NCI-H2196 treated with DMSO at 0.1 percent for 48 hours (cell line): ENCODE results near the gene ZFAND3.
"Not testable (repeated sequence)": the region's sequence is repeated elsewhere in the genome, so short reads cannot be mapped to it uniquely, and the experiment has no call there.

ENCODE experiments used
- DNase-seq: peaks from one replicate; lab custom pipeline; 2025; ENCODE audit not compliant: unreplicated experiment; lab: John Stamatoyannopoulos, UW

The ZFAND3 gene

GRCh38 chr6:38118791-38119365 lies 299.4 kb downstream of the ZFAND3 start:
- DNase-seq: no peak

GRCh38 chr6:38119516-38119915 lies 300.0 kb downstream of the ZFAND3 start:
- DNase-seq: no peak

DNA sequence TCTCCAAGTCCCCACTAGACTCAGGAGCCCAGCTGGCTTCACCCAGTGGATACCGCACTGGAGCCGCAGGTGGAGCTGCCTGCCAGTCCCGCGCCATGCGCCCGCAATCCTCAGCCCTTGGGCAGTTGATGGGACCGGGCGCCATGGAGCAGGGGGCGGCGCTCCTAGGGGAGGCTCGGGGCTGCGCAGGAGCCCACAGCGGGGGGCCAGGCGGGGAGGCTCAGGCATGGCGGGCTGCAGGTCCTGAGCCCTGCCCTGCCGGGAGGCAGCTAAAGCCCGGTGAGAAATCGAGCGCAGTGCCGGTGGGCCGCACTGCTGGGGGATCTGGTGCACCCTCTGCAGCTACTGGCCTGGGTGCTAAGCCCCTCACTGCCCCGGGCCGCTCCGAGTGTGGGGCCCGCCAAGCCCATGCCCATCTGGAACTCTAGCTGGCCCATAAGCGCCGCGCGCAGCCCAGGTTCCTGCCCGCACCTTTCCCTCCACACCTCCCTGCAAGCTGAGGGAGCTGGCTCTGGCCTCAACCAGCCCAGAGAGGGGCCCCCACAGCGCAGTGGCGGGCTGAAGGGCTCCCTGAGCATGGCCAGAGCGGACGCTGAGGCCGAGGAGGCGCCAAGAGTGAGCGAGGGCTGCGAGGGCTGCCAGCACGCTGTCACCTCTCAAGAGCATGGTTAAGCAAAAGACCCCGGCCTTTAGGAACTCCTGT lies 304.8 kb downstream of the ZFAND3 start:
- DNase-seq: not testable (repeated sequence)

GRCh38 chr6:38127284-38127683 lies 307.8 kb downstream of the ZFAND3 start:
- no peak for DNase-seq

DNA sequence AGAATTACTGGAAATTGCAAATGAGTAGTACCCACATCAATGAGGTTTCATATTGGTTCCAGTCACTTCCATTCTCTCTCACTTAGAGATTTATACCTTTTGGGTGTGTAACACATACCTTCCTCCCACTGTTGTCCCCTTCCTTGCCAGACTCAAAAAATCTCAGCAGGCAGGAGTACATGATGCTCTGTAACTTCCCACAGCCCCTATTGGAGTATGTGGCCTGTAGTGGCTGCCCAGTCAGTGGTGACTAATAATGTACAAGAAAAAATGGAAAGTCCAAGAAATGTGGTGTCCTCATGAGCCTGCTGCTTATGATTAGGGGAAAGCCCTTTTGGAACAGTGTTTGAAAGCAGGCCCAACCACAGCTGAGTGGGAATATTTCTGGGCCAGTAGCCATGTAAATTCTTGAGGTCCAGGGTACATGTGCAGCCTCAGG lies 312.0 kb downstream of the ZFAND3 start:
- DNase-seq: no peak

DNA sequence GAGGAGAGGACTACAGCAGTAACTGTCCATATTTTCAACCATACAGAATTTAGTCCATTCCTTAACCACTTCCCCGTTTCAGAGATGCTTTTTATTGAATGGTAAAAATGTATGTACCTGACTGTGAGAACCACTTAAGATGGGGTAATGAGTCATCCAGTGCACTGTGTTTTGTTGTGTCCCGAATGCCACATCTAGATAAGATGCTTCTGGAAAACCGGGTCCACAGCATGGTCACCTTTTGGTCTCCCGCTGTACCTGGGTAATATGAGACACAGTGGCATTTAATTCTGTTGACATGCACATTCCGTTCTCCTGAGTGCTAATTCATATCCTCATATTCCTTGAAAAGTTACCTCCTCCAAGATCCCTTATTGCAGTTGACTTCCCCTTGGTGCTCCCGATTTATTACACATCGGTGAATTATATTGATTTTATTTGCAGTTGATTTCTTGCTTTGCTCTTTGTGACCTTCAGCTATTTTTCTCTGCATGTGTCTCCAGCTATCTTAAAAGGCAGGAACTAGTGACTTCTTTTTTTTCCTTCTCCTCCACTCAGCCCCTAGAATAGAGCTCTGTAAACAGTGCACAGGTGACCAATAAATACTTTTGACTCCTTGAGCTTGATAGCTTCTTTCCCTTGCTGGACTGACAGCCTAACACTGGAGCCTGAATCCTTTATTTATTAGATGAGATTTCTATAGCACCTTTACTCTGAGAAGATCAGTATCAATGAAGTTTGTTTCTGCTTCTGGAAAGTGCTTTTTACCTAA lies 314.6 kb downstream of the ZFAND3 start:
- DNase-seq: no peak

- DNase-seq: no peak
Measured at GRCh38 chr6:38134704-38135088, 315.2 kb downstream of the ZFAND3 start.

DNA sequence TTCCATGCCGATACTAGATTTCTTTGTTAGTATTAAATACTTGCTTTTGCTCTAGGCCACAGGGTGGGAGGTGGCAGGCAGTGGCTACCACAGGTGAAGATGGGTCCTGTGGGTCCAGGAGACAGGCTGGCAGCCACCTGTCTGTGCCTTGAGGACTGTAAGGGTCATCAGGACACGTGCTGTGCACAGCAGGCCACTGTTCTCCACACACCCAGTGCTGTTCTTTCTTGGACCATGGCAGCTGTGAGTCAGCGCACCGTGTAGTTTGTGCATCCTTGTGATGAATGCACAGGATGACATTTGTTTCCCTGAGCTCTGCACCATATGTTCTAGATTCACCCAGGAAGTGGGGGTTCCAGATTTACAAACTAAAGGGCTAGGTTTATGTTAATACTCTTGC lies 317.0 kb downstream of the ZFAND3 start:
- DNase-seq: no peak

GRCh38 chr6:38137608-38138265 lies 318.2 kb downstream of the ZFAND3 start:
- no peak for DNase-seq

- no peak for DNase-seq
Measured at GRCh38 chr6:38138374-38138773, 318.8 kb downstream of the ZFAND3 start.

DNA sequence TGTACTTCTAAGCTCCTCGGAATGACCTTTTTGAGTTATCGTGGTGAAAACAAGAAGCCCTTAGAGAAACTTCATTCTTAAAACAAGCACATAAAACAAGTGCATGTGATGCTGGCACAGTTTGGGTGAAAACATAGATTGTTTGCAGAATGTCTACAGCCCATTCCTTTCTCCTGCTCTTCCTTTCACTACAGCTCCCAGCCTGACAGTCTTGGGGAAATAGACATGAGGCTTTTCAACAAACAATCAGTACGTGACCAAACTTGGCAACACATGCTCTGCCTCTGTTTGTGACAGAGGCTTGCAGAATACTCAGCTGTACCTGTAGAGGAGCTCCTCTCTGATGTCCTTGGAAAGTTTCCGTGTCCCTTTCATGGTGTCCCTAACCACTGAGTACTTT lies 321.6 kb downstream of the ZFAND3 start:
- DNase-seq: no peak

- no peak for DNase-seq
Measured at GRCh38 chr6:38141716-38142115, 322.2 kb downstream of the ZFAND3 start.

DNA sequence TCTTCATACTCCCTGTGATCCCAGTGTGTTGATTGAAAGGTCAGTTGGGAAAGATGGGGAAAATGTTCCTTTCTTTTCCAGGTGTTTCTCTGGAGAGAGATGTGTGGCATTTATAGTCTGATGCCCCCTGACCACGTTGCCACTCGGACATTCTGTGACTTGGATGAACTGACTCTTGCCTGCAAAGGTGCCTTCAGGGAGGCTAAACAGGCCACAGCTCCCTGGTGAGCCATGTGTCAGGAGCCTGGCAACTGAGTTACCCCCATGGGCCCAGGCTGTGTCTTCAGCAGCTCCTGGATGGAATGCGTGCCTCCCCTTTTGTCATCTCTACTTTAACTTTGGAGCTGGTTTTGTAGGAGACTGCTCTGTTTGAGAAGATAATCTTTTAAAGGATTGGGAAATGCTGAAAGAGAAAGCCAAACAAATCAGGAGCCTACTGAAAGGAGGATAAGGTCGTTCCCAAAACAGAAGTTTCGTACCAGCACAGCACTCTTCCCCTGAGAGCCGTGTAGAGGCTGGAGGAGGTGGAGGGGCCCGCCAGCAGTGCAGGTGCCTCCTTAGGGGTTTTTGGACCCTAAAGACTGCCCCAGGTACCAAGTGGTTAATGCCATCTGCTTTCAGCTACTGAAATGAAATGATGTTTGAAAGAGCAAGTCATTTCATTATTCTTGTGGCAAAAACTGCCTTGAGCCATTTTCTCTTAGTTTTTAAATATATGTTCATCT lies 322.8 kb downstream of the ZFAND3 start:
- DNase-seq: no peak

GRCh38 chr6:38143191-38144150 lies 323.9 kb downstream of the ZFAND3 start:
- DNase-seq: no peak

DNA sequence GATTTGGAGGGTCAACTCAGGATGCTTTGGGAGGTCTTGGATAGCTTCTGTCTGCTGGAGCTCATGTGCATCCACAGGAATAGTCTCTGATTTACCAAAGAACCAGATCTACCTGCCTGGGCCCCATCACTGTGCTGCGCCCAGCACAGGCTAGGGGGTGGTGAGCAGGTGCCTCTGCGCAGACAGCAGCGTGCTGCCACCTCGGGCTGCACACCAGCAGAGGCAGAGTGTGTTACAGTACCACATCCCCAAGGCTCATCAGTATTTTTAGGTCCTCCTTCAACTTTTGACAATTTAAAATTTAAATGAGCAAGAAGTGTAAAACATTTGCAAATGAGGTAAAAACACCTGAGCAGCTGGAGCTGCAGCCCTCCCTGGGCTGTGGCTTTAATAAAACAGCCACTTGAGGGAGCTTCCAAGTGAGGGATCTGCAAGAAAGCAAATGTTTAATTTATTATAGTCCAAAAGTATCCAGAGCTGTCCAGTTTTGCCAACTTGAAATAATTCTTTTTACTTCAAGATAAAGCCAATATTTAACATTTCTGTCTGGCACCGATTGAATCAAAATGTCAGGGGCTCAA lies 324.9 kb downstream of the ZFAND3 start:
- DNase-seq: no peak

GRCh38 chr6:38146021-38146733 lies 326.6 kb downstream of the ZFAND3 start:
- no peak for DNase-seq

- DNase-seq: no peak
Measured at GRCh38 chr6:38146734-38147027, 327.2 kb downstream of the ZFAND3 start.

- DNase-seq: no peak
Measured at GRCh38 chr6:38148606-38149005, 329.1 kb downstream of the ZFAND3 start.

DNA sequence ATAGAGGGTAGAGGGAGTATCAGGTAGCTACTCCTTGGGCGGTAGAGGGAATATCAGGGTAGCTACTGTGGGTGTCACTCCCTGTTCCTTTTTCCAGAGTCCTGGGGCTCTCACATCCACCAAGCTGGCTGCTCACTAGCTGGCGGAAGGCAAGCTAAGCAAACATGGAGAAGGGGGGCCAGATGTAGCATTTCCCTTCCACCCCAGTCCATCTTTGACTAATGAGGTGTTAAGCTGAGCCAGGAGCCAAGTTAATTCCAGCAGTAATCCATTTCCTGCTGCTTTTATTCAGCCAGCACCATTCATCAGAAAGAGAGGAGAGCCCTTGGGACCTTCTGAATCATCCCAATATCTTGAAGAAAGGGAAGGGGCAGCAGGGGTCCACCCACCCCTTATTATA lies 330.0 kb downstream of the ZFAND3 start:
- DNase-seq: no peak
